Measurements from ENCODE around the gene NSMCE1. TPM values are rescaled to one million over a fixed set of nuclear protein-coding genes. Genes with fewer than 3 reads are reported as not detected.
A peak's percentile ranks its signal among the peaks of the same experiment; 100 is the strongest.

Gene NSMCE1
- total RNA-seq, 3 donors from 2014 or later = 39.3 to 50.1 (median 48.9) TPM

GRCh38 chr16:27216297-27216885 is 52.2 kb downstream of the NSMCE1 start:
- TF ChIP-seq CTCF (IDR thresholded peaks at IDR 0.05) = no peak
- DNase-seq = no peak
- Histone ChIP-seq H3K9me3 (no peaks in the 10 kb centered on the region), H3K36me3 (ENCODE audit: low read depth) (no peaks in the 10 kb centered on the region), H3K4me1 (ENCODE audit: low read depth) (peaks cover 8% of the 10 kb centered on the region), H3K4me3 (no peak overlapping the region)
- no peak for ATAC-seq
- intact Hi-C loops (cut with DNase I, micrococcal nuclease) = no loop called here

- Histone ChIP-seq H3K4me3 (no peak overlapping the region), H3K36me3 (ENCODE audit: low read depth) (no peaks in the 10 kb centered on the region), H3K4me1 (ENCODE audit: low read depth) (peaks cover 8% of the 10 kb centered on the region), H3K9me3 (no peaks in the 10 kb centered on the region)
- no peak for TF ChIP-seq CTCF (IDR thresholded peaks at IDR 0.05)
- intact Hi-C loops (cut with DNase I, micrococcal nuclease) = no loop called here
- ATAC-seq (no peak), DNase-seq (no peak)
Measured at GRCh38 chr16:27215660-27216059, 52.9 kb downstream of the NSMCE1 start.

- no peaks in the 10 kb centered on the region for H3K36me3 ChIP-seq (ENCODE audit: low read depth)
- DNase-seq (peak in 2 of 3 donors; percentile 69 to 74), ATAC-seq (peak; percentile 90)
- H3K4me1 ChIP-seq (ENCODE audit: low read depth) = peaks cover 10% of the 10 kb centered on the region
- no peaks in the 10 kb centered on the region for H3K9me3 ChIP-seq
- no peak for TF ChIP-seq CTCF (IDR thresholded peaks at IDR 0.05)
- intact Hi-C loops (cut with DNase I, micrococcal nuclease) = no loop called here
- H3K4me3 ChIP-seq = no peak overlapping the region
Measured at GRCh38 chr16:27214084-27214961, 54.2 kb downstream of the NSMCE1 start.

GRCh38 chr16:27211026-27211425 is 57.5 kb downstream of the NSMCE1 start:
- Histone ChIP-seq H3K4me1 (ENCODE audit: low read depth) (peaks cover 26% of the 10 kb centered on the region), H3K36me3 (ENCODE audit: low read depth) (no peaks in the 10 kb centered on the region), H3K4me3 (no peak overlapping the region), H3K9me3 (no peaks in the 10 kb centered on the region)
- no peak for ATAC-seq
- DNase-seq = no peak
- no peak for TF ChIP-seq CTCF (IDR thresholded peaks at IDR 0.05)
- intact Hi-C loops (cut with DNase I, micrococcal nuclease) = no loop called here

- Histone ChIP-seq H3K4me3 (no peak overlapping the region), H3K9me3 (no peaks in the 10 kb centered on the region), H3K4me1 (ENCODE audit: low read depth) (peaks cover 26% of the 10 kb centered on the region), H3K36me3 (ENCODE audit: low read depth) (no peaks in the 10 kb centered on the region)
- intact Hi-C loops (cut with DNase I, micrococcal nuclease) = no loop called here
- TF ChIP-seq CTCF (IDR thresholded peaks at IDR 0.05) = no peak
- ATAC-seq (no peak), DNase-seq (no peak)
Measured at GRCh38 chr16:27210174-27210573, 58.4 kb downstream of the NSMCE1 start.
